Measurements from ENCODE around the gene PHYKPL. TPM values are rescaled to one million over a fixed set of nuclear protein-coding genes. Genes with fewer than 3 reads are reported as not detected.

PHYKPL gene
- total and polyA plus RNA-seq, 2 of the 8 experiments (the other 6 are each of a cell fraction or from before 2014, with no cell fraction given), result 25.1 to 32.1 TPM

DNA sequence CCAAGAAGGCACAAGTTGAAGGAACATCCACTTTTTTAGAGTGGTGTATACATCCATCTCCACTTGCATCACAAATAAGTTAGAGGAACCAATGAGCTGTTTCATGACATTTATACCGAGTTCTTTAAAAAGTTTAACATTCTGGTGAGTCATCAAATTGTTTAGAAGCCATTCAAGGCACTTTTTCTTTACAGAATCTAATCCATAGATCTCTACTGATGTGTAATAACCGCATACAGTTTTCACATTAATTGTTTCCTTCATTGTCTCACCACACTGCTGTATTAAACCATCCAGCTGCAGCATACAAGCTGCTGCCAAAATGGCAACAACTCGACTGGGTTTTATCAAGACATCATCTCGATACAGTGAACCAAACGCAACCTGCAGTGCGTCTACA lies 46.2 kb downstream of the PHYKPL start (continued):
- TF ChIP-seq, protein P1, sequence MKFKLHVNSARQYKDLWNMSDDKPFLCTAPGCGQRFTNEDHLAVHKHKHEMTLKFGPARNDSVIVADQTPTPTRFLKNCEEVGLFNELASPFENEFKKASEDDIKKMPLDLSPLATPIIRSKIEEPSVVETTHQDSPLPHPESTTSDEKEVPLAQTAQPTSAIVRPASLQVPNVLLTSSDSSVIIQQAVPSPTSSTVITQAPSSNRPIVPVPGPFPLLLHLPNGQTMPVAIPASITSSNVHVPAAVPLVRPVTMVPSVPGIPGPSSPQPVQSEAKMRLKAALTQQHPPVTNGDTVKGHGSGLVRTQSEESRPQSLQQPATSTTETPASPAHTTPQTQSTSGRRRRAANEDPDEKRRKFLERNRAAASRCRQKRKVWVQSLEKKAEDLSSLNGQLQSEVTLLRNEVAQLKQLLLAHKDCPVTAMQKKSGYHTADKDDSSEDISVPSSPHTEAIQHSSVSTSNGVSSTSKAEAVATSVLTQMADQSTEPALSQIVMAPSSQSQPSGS (IDR thresholded peaks at IDR 0.05; ENCODE audit: low read length), result no peak
- TF ChIP-seq POU5F1 (IDR thresholded peaks at IDR 0.05; ENCODE audit: low read depth, low read length) (no peak), SP2 (IDR thresholded peaks at IDR 0.05; ENCODE audit: low read length) (no peak), RFX5 (IDR thresholded peaks at IDR 0.05; ENCODE audit: borderline replicate concordance, low read depth, low read length) (no peak), PHF8 (conservative IDR thresholded peaks at IDR 0.05; ENCODE audit: low read depth, low read length) (no peak)
